ENCODE data around the gene GPR15.

GRCh38 chr3:98542623-98543022 lies 10.8 kb downstream of the GPR15 start:
- TF ChIP-seq CTCF (IDR thresholded peaks at IDR 0.05; ENCODE audit: low read depth, low read length, poor library complexity, severe bottlenecking) (no peak), EZH2phosphoT487 (IDR thresholded peaks at IDR 0.05; ENCODE audit: borderline replicate concordance, low read length) (no peak)

Measured in DOHH2 (cell line).